ENCODE results near the gene TBCK. TPM values are rescaled to one million over a fixed set of nuclear protein-coding genes. Genes with fewer than 3 reads are reported as not detected.

Gene TBCK
- total RNA-seq, 1 experiment from 2014 or later: 25.5 TPM

DNA sequence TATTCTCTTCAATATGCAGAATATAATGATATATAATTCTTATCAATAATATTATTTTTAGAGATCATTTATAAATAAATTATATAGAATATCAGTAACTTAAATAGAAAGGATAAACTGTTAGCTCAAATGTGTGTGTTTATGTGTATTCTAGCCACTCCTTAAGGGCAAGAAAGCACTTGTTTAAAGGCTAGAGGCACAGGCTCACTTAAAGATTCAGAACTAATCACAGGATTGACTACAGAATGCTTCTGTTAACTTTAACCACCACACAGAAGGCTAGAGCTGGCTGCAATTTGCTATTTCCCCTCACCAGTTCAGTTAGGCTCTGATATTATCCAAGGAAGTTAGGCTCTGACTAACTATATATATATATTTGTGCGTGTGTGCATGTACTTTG is 69.6 kb downstream of the TBCK start:
- H3K9me3 ChIP-seq (ENCODE audit: low read depth, low read length, poor library complexity, severe bottlenecking): no peaks in the 10 kb centered on the region
- H3K27ac ChIP-seq (ENCODE audit: low read depth, low read length, poor library complexity, severe bottlenecking): no peak overlapping the region
- ChIA-PET CTCF (no interaction called here), POLR2A (ENCODE audit: low non-redundant PET) (no interaction called here)
- H3K4me1 ChIP-seq (ENCODE audit: insufficient read depth, low read length, poor library complexity, severe bottlenecking): no peaks in the 10 kb centered on the region
- BruUV-seq (replicated peaks): no TSS peak
- no peaks in the 10 kb centered on the region for H3K27me3 ChIP-seq (replicated peaks; ENCODE audit: insufficient read depth, low read depth, low read length, poor library complexity)
- TF ChIP-seq, protein P1, sequence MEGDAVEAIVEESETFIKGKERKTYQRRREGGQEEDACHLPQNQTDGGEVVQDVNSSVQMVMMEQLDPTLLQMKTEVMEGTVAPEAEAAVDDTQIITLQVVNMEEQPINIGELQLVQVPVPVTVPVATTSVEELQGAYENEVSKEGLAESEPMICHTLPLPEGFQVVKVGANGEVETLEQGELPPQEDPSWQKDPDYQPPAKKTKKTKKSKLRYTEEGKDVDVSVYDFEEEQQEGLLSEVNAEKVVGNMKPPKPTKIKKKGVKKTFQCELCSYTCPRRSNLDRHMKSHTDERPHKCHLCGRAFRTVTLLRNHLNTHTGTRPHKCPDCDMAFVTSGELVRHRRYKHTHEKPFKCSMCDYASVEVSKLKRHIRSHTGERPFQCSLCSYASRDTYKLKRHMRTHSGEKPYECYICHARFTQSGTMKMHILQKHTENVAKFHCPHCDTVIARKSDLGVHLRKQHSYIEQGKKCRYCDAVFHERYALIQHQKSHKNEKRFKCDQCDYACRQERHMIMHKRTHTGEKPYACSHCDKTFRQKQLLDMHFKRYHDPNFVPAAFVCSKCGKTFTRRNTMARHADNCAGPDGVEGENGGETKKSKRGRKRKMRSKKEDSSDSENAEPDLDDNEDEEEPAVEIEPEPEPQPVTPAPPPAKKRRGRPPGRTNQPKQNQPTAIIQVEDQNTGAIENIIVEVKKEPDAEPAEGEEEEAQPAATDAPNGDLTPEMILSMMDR (conservative IDR thresholded peaks at IDR 0.05; ENCODE audit: low read depth, low read length): no peak
- no peak for TF ChIP-seq EZH2 (IDR thresholded peaks at IDR 0.05; ENCODE audit: borderline replicate concordance, low read depth, low read length, poor library complexity, severe bottlenecking)
- H3K4me3 ChIP-seq (ENCODE audit: low read depth, low read length, poor library complexity, severe bottlenecking): no peak overlapping the region
- intact Hi-C loops (cut with micrococcal nuclease; ENCODE audit: unreplicated experiment): no loop called here
- H3K36me3 ChIP-seq (ENCODE audit: insufficient read depth, low read length, poor library complexity, severe bottlenecking): peaks cover 7% of the 10 kb centered on the region
- no peak for DNase-seq (ENCODE audit: low spot score)

DNA sequence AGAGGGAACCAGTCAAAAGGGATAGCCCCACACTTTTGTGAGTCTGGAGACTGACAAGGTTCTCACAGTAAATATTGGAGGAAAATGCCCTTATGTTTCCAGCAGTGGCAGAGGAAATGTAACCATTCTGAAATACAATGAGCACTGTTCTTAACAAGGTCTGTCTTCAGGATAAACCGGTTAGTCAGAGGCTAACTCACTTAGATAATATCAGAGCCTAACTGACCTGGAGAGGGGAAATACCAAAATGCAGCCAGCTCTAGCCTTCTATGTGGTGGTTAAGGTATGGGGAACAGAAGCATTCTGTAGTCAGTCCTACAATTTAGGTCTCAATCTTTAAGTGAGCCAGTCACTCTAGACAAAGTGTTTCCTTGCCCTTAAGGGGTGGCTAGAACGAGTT is 70.8 kb downstream of the TBCK start:
- intact Hi-C loops (cut with micrococcal nuclease; ENCODE audit: unreplicated experiment): no loop called here
- BruUV-seq (replicated peaks): no TSS peak
- Histone ChIP-seq H3K9me3 (ENCODE audit: low read depth, low read length, poor library complexity, severe bottlenecking) (no peaks in the 10 kb centered on the region), H3K27ac (ENCODE audit: low read depth, low read length, poor library complexity, severe bottlenecking) (no peak overlapping the region), H3K4me1 (ENCODE audit: insufficient read depth, low read length, poor library complexity, severe bottlenecking) (no peaks in the 10 kb centered on the region), H3K27me3 (replicated peaks; ENCODE audit: insufficient read depth, low read depth, low read length, poor library complexity) (no peaks in the 10 kb centered on the region), H3K4me3 (ENCODE audit: low read depth, low read length, poor library complexity, severe bottlenecking) (no peak overlapping the region), H3K36me3 (ENCODE audit: insufficient read depth, low read length, poor library complexity, severe bottlenecking) (peaks cover 7% of the 10 kb centered on the region)
- CTCF ChIA-PET: no interaction called here
- DNase-seq (ENCODE audit: low spot score): no peak
- POLR2A ChIA-PET (ENCODE audit: low non-redundant PET): no interaction called here
- TF ChIP-seq, protein P1 (conservative IDR thresholded peaks at IDR 0.05; ENCODE audit: low read depth, low read length): no peak
- no peak for TF ChIP-seq EZH2 (IDR thresholded peaks at IDR 0.05; ENCODE audit: borderline replicate concordance, low read depth, low read length, poor library complexity, severe bottlenecking)

DNA sequence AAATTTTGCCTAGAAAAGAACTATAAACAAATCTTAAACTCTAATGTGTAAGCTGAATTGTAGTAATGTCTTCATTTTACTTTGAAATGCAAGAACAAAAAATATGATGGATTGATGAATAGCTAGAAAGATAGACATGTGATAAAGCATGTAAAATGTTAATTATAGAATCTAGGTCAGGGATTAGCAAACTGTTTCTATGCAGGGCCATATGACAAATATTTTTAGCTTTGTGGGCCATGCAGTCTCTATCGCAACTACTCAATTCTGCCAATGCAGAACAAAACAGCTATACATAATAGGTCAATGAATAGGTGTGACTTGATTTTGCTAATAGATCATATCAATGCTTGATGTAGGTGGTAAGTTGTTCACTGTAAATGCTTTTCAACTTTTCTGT is 75.3 kb downstream of the TBCK start:
- POLR2A ChIA-PET (ENCODE audit: low non-redundant PET): no interaction called here
- H3K27me3 ChIP-seq (replicated peaks; ENCODE audit: insufficient read depth, low read depth, low read length, poor library complexity): no peaks in the 10 kb centered on the region
- intact Hi-C loops (cut with micrococcal nuclease; ENCODE audit: unreplicated experiment): no loop called here

More for the DNA sequence above, 75.3 kb downstream of the TBCK start:
- no peaks in the 10 kb centered on the region for H3K9me3 ChIP-seq (ENCODE audit: low read depth, low read length, poor library complexity, severe bottlenecking)
- BruUV-seq (replicated peaks): no TSS peak
- DNase-seq (ENCODE audit: low spot score): no peak
- no peaks in the 10 kb centered on the region for H3K4me1 ChIP-seq (ENCODE audit: insufficient read depth, low read length, poor library complexity, severe bottlenecking)
- no peaks in the 10 kb centered on the region for H3K36me3 ChIP-seq (ENCODE audit: insufficient read depth, low read length, poor library complexity, severe bottlenecking)
- TF ChIP-seq EZH2 (IDR thresholded peaks at IDR 0.05; ENCODE audit: borderline replicate concordance, low read depth, low read length, poor library complexity, severe bottlenecking): no peak
- TF ChIP-seq, protein P1 (conservative IDR thresholded peaks at IDR 0.05; ENCODE audit: low read depth, low read length): no peak
- no peak overlapping the region for H3K27ac ChIP-seq (ENCODE audit: low read depth, low read length, poor library complexity, severe bottlenecking)
- H3K4me3 ChIP-seq (ENCODE audit: low read depth, low read length, poor library complexity, severe bottlenecking): no peak overlapping the region
- CTCF ChIA-PET: no interaction called here

Data from A673 (cell line).